Testis (tissue), 3 donors: ENCODE data around the gene ADGRB3. TPM values are rescaled to one million over a fixed set of nuclear protein-coding genes. Genes with fewer than 3 reads are reported as not detected.

Experiments used
- DNase-seq: peaks from one replicate; pipeline ENCODE4 v3.0.0-alpha.2; 2019
- H3K27ac ChIP-seq, 2 donors: fragments of 200-600 bp; sonication (generic); one replicate each; pipeline ENCODE4 v1.5.1; 2019
- H3K27me3 ChIP-seq: fragments of 200-600 bp; sonication (generic); one replicate; pipeline ENCODE4 v1.5.1; 2019
- H3K36me3 ChIP-seq: fragments of 200-600 bp; sonication (generic); one replicate; pipeline ENCODE4 v1.5.1; 2017; ENCODE audit warnings: low read depth; ENCODE audit errors: missing control alignments
- H3K4me1 ChIP-seq: fragments of 200-600 bp; sonication (generic); one replicate; pipeline ENCODE4 v1.5.1; 2019
- H3K4me3 ChIP-seq, 2 donors: fragments of 200-600 bp; sonication (generic); one replicate each; pipeline ENCODE4 v1.5.1; 2017 to 2019
- H3K9me3 ChIP-seq: fragments of 200-600 bp; sonication (generic); one replicate; pipeline ENCODE4 v1.5.1; 2017
- POLR2A ChIP-seq: fragments of 450-650 bp; IDR thresholded peaks from one replicate; pipeline ENCODE4 v1.6.1; 2017; ENCODE audit warnings: antibody characterized with exemption, mild to moderate bottlenecking, moderate library complexity
- WGBS, 2 donors: methylation state at CpG; one replicate each; pipeline ENCODE4 v1.1.5; 2018; 5-methylcytosine and 5-hydroxymethylcytosine counted together
- intact Hi-C: fragments of 100-400 bp; cut with DNase I; formaldehyde crosslinking; loops from one replicate; pipeline ENCODE4 v1.15.1; 2023; ENCODE audit warnings: low total_unique reads
- polyA plus RNA-seq: library from polyadenylated mRNA; stranded (reverse); fragments of 350-450 nt; fragmentation: Illumina TruSeq; extraction: RNeasy Lipid Tissue Mini Kit (QIAGEN cat#74804); gene quantifications from one replicate; pipeline ENCODE4 v1.2.3, GENCODE V29; 2014; ENCODE audit warnings: low read depth, low replicate concordance; ENCODE audit not compliant: insufficient read depth
- total RNA-seq, 2 donors: library from RNA; depleted of rRNA; stranded (reverse); fragments of >200 nt; gene quantifications; one replicate each; pipeline ENCODE4 v1.2.3, GENCODE V29; 2016
- TF ChIP-seq, protein P1 (sequence below), 3 experiments: fragments of 450-650 bp in 2 of 3; fragments of 200-600 bp in 1 of 3; sonication (generic) in 1 of 3; IDR thresholded peaks; one replicate each; pipeline ENCODE4 v1.5.1; 2016 to 2019; ENCODE audit warnings: antibody characterized with exemption in 3 of 3, mild to moderate bottlenecking in 2 of 3, moderate library complexity in 1 of 3

ADGRB3 gene
- total and polyA plus RNA-seq, 3 donors from 2014 or later = 3.2 to 5.7 (median 4.3) TPM

GRCh38 chr6:69370763-69371162, 735.7 kb downstream of the ADGRB3 start:
- WGBS, 2 donors = 82 to 89% methylated on average over 3 of the region's 3 CpGs
- no peak overlapping the region for H3K27ac ChIP-seq
- intact Hi-C loops = no loop called here
- H3K36me3 ChIP-seq = no peaks in the 10 kb centered on the region
- H3K4me1 ChIP-seq = no peaks in the 10 kb centered on the region
- no peak overlapping the region for H3K4me3 ChIP-seq
- H3K9me3 ChIP-seq = no peaks in the 10 kb centered on the region
- TF ChIP-seq POLR2A = no peak
- TF ChIP-seq, protein P1, sequence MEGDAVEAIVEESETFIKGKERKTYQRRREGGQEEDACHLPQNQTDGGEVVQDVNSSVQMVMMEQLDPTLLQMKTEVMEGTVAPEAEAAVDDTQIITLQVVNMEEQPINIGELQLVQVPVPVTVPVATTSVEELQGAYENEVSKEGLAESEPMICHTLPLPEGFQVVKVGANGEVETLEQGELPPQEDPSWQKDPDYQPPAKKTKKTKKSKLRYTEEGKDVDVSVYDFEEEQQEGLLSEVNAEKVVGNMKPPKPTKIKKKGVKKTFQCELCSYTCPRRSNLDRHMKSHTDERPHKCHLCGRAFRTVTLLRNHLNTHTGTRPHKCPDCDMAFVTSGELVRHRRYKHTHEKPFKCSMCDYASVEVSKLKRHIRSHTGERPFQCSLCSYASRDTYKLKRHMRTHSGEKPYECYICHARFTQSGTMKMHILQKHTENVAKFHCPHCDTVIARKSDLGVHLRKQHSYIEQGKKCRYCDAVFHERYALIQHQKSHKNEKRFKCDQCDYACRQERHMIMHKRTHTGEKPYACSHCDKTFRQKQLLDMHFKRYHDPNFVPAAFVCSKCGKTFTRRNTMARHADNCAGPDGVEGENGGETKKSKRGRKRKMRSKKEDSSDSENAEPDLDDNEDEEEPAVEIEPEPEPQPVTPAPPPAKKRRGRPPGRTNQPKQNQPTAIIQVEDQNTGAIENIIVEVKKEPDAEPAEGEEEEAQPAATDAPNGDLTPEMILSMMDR (IDR thresholded peaks at IDR 0.05) = no peak
- H3K27me3 ChIP-seq = no peaks in the 10 kb centered on the region
- DNase-seq = no peak

DNA sequence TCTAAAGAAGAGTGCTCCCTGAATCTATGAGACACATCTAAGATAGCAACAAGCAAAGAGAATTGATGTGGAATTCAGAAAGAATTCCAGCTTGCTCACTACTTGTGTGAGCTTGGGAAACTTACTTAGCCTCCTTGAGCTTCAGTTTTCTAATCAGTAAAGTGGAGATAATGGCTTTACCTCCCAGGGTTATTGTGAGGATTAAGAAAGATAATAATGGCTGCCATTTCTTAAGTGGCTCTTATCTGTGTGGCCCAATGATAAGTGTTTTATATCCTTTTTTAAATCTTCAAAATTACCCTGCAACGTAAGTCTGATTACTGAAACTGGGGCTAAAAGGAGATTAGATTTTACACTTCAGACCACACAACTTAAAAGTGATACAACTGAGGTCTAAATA, 743.2 kb downstream of the ADGRB3 start:
- Histone ChIP-seq H3K27me3 (no peaks in the 10 kb centered on the region), H3K9me3 (no peaks in the 10 kb centered on the region), H3K36me3 (no peaks in the 10 kb centered on the region), H3K4me3 (no peak overlapping the region), H3K27ac (no peak overlapping the region), H3K4me1 (no peaks in the 10 kb centered on the region)
- TF ChIP-seq, protein P1 (IDR thresholded peaks at IDR 0.05) = no peak
- no peak for TF ChIP-seq POLR2A
- WGBS, 2 donors = 79 to 83% methylated on average over 1 of the region's 1 CpG
- intact Hi-C loops = no loop called here
- no peak for DNase-seq

DNA sequence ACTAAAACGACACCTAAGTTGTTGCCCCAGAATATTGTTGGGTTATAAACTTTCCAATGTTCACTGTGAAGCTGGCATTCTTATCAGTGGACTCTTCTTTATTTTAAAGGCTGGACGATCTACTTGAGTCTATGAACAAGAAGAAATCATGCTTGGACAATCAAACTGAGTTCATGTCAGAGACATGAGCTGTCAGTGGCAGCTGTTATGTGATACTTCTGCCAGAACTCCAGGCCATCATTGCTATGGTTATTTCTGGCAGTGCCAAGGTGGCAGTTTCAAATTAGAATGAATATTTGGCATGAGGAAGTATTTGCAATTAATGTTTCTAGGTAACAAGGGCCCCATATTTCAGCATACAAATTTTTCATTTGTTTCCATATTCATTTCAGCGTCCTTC, 744.4 kb downstream of the ADGRB3 start:
- no peak for DNase-seq
- H3K9me3 ChIP-seq = no peaks in the 10 kb centered on the region
- H3K4me3 ChIP-seq = no peak overlapping the region
- WGBS, 2 donors = 86 to 88% methylated on average over 3 of the region's 3 CpGs
- intact Hi-C loops = no loop called here
- H3K36me3 ChIP-seq = no peaks in the 10 kb centered on the region
- no peaks in the 10 kb centered on the region for H3K27me3 ChIP-seq
- H3K4me1 ChIP-seq = no peaks in the 10 kb centered on the region
- TF ChIP-seq, protein P1 (IDR thresholded peaks at IDR 0.05) = no peak
- TF ChIP-seq POLR2A = no peak
- no peak overlapping the region for H3K27ac ChIP-seq

DNA sequence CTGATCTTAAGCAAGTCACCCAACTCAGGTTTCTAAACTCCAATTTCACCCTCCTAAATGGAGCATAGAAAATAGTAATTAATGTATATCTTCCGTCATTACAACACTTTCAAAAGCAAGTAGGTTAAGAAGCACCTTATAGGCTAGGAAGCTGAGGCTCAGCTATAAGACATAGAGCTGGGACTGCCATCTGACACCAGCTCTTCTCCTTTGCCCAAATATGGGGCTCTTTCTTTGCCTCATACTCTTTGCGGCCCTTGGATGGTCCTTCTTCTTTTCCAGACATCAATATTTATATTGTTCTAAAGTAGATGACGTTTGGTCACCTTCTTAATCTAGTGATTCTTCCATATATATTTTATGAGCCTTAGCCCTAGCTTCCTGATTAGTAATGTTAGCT, 748.5 kb downstream of the ADGRB3 start:
- Histone ChIP-seq H3K9me3 (no peaks in the 10 kb centered on the region), H3K4me1 (no peaks in the 10 kb centered on the region), H3K4me3 (no peak overlapping the region), H3K36me3 (no peaks in the 10 kb centered on the region), H3K27ac (no peak overlapping the region), H3K27me3 (no peaks in the 10 kb centered on the region)
- DNase-seq = no peak
- intact Hi-C loops = no loop called here
- 81 to 83% methylated on average over 3 of the region's 3 CpGs for WGBS, 2 donors
- TF ChIP-seq POLR2A = no peak
- TF ChIP-seq, protein P1 (IDR thresholded peaks at IDR 0.05) = no peak

DNA sequence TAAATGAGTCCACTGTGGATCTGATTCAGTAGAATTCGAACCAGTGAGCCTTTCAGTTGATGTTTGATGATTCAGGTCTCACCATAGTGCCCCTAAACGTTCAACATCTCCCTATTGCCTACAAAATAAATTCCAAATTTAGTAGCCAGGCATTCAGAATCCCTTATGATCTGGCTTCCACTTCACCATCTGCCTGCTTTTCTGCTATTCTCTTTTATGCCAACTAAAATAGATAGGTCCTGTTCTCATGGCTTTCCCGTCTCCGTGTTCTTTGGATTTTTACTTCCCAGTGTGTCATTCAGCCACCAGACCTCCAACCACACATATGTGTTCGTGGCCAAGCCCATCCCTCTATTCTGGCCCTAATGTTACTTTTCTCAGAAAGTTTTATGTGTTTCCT, 751.3 kb downstream of the ADGRB3 start:
- intact Hi-C loops = no loop called here
- TF ChIP-seq, protein P1 (IDR thresholded peaks at IDR 0.05) = no peak
- no peak for TF ChIP-seq POLR2A
- Histone ChIP-seq H3K36me3 (no peaks in the 10 kb centered on the region), H3K9me3 (no peaks in the 10 kb centered on the region), H3K4me1 (no peaks in the 10 kb centered on the region), H3K27me3 (no peaks in the 10 kb centered on the region), H3K27ac (no peak overlapping the region), H3K4me3 (no peak overlapping the region)
- no peak for DNase-seq
- 89% methylated on average over 5 of the region's 5 CpGs for WGBS, 2 donors
